Activated T-helper 2 cell treated with anti-CD3 and anti-CD28 coated beads, Interferon-gamma antibody, Interleukin-2, Interleukin-4, amounts not matched to agents 10 μg/mL and 5 μg/mL and 100 μg/mL, durations not matched to agents 14 hours and 24 hours and 36 hours (primary cell): ENCODE data around the gene KCNC4. TPM values are rescaled to one million over a fixed set of nuclear protein-coding genes. Genes with fewer than 3 reads are reported as not detected.
A peak's percentile ranks its signal among the peaks of the same experiment; 100 is the strongest.

Experiments used
- DNase-seq: peaks from one replicate; pipeline ENCODE4 v3.0.0; 2021; ENCODE audit warnings: low spot score
- H3K27ac Mint-ChIP-seq: one replicate; pipeline ENCODE4 v1.8.0; 2021; ENCODE audit warnings: mixed read lengths
- H3K27me3 Mint-ChIP-seq: one replicate; pipeline ENCODE4 v1.8.0; 2021; ENCODE audit warnings: low read depth, mixed read lengths
- H3K36me3 Mint-ChIP-seq: one replicate; pipeline ENCODE4 v1.8.0; 2021; ENCODE audit warnings: low read depth, mixed read lengths
- H3K4me1 Mint-ChIP-seq: one replicate; pipeline ENCODE4 v1.8.0; 2021; ENCODE audit warnings: low read depth, mixed read lengths
- H3K4me3 Mint-ChIP-seq: one replicate; pipeline ENCODE4 v1.8.0; 2021; ENCODE audit warnings: low read depth, mild to moderate bottlenecking, moderate library complexity, mixed read lengths
- H3K9me3 Mint-ChIP-seq: one replicate; pipeline ENCODE4 v1.8.0; 2021; ENCODE audit warnings: mixed read lengths
- intact Hi-C: fragments of 100-400 bp; cut with micrococcal nuclease; formaldehyde crosslinking; loops from one replicate; pipeline ENCODE4 v1.15.1; 2023
- total RNA-seq: library from RNA; stranded (reverse); gene quantifications from 2 replicates; pipeline ENCODE4 v1.2.3, GENCODE V29; 2022

The KCNC4 gene
- total RNA-seq, 1 donor from 2014 or later, result 30.6 TPM

- Mint-ChIP-seq H3K27me3 (no peaks in the 10 kb centered on the region), H3K9me3 (no peaks in the 10 kb centered on the region), H3K4me1 (no peaks in the 10 kb centered on the region), H3K27ac (no peak overlapping the region), H3K36me3 (no peaks in the 10 kb centered on the region), H3K4me3 (no peak overlapping the region)
- peak; percentile 35 for DNase-seq
- intact Hi-C loops, result no loop called here
Observed at GRCh38 chr1:110196917-110197765, 13.0 kb upstream of the KCNC4 start.

GRCh38 chr1:110197905-110198629 is 12.0 kb upstream of the KCNC4 start:
- Mint-ChIP-seq H3K4me3 (no peak overlapping the region), H3K9me3 (no peaks in the 10 kb centered on the region), H3K4me1 (peaks cover 3% of the 10 kb centered on the region), H3K27ac (no peak overlapping the region), H3K27me3 (no peaks in the 10 kb centered on the region), H3K36me3 (no peaks in the 10 kb centered on the region)
- no peak for DNase-seq
- intact Hi-C loops, result no loop called here

GRCh38 chr1:110198746-110199145 is 11.4 kb upstream of the KCNC4 start:
- no peak for DNase-seq
- Mint-ChIP-seq H3K4me3 (no peak overlapping the region), H3K27ac (no peak overlapping the region), H3K9me3 (no peaks in the 10 kb centered on the region), H3K36me3 (no peaks in the 10 kb centered on the region), H3K4me1 (peaks cover 10% of the 10 kb centered on the region), H3K27me3 (no peaks in the 10 kb centered on the region)
- intact Hi-C loops, result no loop called here

DNA sequence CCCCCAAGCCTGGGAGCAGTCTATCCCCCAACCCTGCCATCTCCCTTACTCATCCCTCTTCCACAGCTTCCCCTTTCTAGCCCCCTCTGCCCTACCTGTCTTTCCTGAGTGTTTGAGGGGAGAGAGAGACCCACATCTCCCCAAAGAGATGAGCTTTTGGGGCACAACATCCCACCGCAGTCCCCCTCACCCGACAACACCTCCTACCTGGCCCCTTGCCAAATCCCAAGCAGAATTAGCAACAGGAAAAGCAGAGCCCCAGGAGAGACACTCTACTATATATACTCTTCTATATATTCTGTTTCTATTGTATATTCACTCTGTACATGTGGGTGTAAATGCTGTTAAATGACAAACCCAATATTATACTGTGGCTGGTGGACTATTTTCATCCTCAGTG is 9.9 kb upstream of the KCNC4 start:
- Mint-ChIP-seq H3K9me3 (no peaks in the 10 kb centered on the region), H3K4me3 (no peak overlapping the region), H3K27ac (no peak overlapping the region), H3K4me1 (peaks cover 10% of the 10 kb centered on the region), H3K36me3 (no peaks in the 10 kb centered on the region), H3K27me3 (no peaks in the 10 kb centered on the region)
- DNase-seq, result no peak
- intact Hi-C loops, result loop anchor here (5.0 kb wide), 1 partner anchor 37 kb away; no protein-coding TSS in a partner anchor

GRCh38 chr1:110200666-110201065 is 9.4 kb upstream of the KCNC4 start:
- intact Hi-C loops, result loop anchor here (1.0 to 5.0 kb wide), 2 partner anchors 37 to 296 kb away; no protein-coding TSS in a partner anchor
- H3K4me1 Mint-ChIP-seq, result peaks cover 10% of the 10 kb centered on the region
- H3K27ac Mint-ChIP-seq, result no peak overlapping the region
- no peaks in the 10 kb centered on the region for H3K27me3 Mint-ChIP-seq
- no peak overlapping the region for H3K4me3 Mint-ChIP-seq
- H3K36me3 Mint-ChIP-seq, result no peaks in the 10 kb centered on the region
- H3K9me3 Mint-ChIP-seq, result no peaks in the 10 kb centered on the region
- no peak for DNase-seq

- Mint-ChIP-seq H3K4me1 (peaks cover 10% of the 10 kb centered on the region), H3K36me3 (no peaks in the 10 kb centered on the region), H3K27me3 (no peaks in the 10 kb centered on the region), H3K27ac (no peak overlapping the region), H3K9me3 (no peaks in the 10 kb centered on the region), H3K4me3 (no peak overlapping the region)
- DNase-seq, result no peak
- intact Hi-C loops, result loop anchor here (1.0 to 5.0 kb wide), 2 partner anchors 36 to 295 kb away; no protein-coding TSS in a partner anchor
Observed at GRCh38 chr1:110201157-110201825, 8.8 kb upstream of the KCNC4 start.

GRCh38 chr1:110203021-110203661 is 7.0 kb upstream of the KCNC4 start:
- Mint-ChIP-seq H3K36me3 (no peaks in the 10 kb centered on the region), H3K4me1 (peaks cover 16% of the 10 kb centered on the region), H3K27me3 (no peaks in the 10 kb centered on the region), H3K9me3 (no peaks in the 10 kb centered on the region), H3K4me3 (no peak overlapping the region), H3K27ac (peak overlapping the region; percentile 91)
- DNase-seq, result peak; percentile 59
- intact Hi-C loops, result loop anchor here (1.0 to 5.0 kb wide), 5 partner anchors 34 to 257 kb away; partner anchors contain the start of gene RBM15

GRCh38 chr1:110205156-110205555 is 5.0 kb upstream of the KCNC4 start:
- no peaks in the 10 kb centered on the region for H3K27me3 Mint-ChIP-seq
- H3K4me3 Mint-ChIP-seq, result no peak overlapping the region
- H3K36me3 Mint-ChIP-seq, result no peaks in the 10 kb centered on the region
- H3K27ac Mint-ChIP-seq, result no peak overlapping the region
- peaks cover 28% of the 10 kb centered on the region for H3K4me1 Mint-ChIP-seq
- no peaks in the 10 kb centered on the region for H3K9me3 Mint-ChIP-seq
- no peak for DNase-seq
- intact Hi-C loops, result no loop called here

DNA sequence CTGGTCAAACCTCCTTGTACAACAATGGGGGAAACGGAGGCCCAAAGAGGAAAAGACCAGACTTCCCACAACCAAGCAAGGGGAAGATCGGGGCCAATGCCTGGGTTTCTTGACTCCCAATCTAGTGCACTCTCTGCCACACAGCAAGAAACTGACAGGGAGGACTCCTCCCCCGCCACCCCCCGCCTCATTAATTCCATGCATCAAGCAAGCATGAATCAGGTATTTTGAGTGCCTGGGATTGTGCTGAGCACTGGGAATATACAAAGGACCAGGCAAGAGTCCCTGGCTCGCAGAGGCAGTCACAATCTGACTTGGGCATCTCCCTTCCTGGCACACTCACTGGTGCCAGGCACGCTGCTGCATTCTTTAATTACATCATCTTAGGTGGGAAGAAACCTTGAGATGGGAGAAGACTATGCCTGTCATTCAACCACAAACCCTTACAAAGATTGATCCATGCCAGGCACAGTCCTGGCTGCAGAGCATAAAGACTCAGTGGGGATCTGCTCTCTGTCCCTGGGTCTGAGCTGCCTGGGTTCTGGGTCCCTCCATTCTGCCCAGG is 4.4 kb upstream of the KCNC4 start:
- intact Hi-C loops, result no loop called here
- no peaks in the 10 kb centered on the region for H3K36me3 Mint-ChIP-seq
- H3K4me1 Mint-ChIP-seq, result peaks cover 28% of the 10 kb centered on the region
- no peak overlapping the region for H3K4me3 Mint-ChIP-seq
- no peaks in the 10 kb centered on the region for H3K27me3 Mint-ChIP-seq
- no peaks in the 10 kb centered on the region for H3K9me3 Mint-ChIP-seq
- no peak for DNase-seq
- H3K27ac Mint-ChIP-seq, result no peak overlapping the region

- H3K4me1 Mint-ChIP-seq, result peaks cover 28% of the 10 kb centered on the region
- intact Hi-C loops, result no loop called here
- no peak overlapping the region for H3K27ac Mint-ChIP-seq
- no peaks in the 10 kb centered on the region for H3K27me3 Mint-ChIP-seq
- no peak for DNase-seq
- no peaks in the 10 kb centered on the region for H3K36me3 Mint-ChIP-seq
- H3K9me3 Mint-ChIP-seq, result no peaks in the 10 kb centered on the region
- no peak overlapping the region for H3K4me3 Mint-ChIP-seq
Observed at GRCh38 chr1:110206261-110206920, 3.7 kb upstream of the KCNC4 start.

GRCh38 chr1:110207831-110208230 is 2.3 kb upstream of the KCNC4 start:
- peak; percentile 63 for DNase-seq
- intact Hi-C loops, result loop anchor here (1.0 kb wide), 1 partner anchor 104 kb away; no protein-coding TSS in a partner anchor
- H3K36me3 Mint-ChIP-seq, result peaks cover 5% of the 10 kb centered on the region

More at GRCh38 chr1:110207831-110208230, 2.3 kb upstream of the KCNC4 start:
- Mint-ChIP-seq H3K27me3 (no peaks in the 10 kb centered on the region), H3K4me1 (peaks cover 35% of the 10 kb centered on the region), H3K27ac (peak overlapping the region; percentile 47), H3K9me3 (no peaks in the 10 kb centered on the region), H3K4me3 (no peak overlapping the region)
